OCI-M1 (cell line): ENCODE results near the gene GNAI2.
"Not testable (repeated sequence)": the region's sequence is repeated elsewhere in the genome, so short reads cannot be mapped to it uniquely, and the experiment has no call there.

ENCODE experiments used
- DNase-seq: peaks from one replicate; lab custom pipeline; 2025; lab: John Stamatoyannopoulos, UW

Gene GNAI2

GRCh38 chr3:50278123-50278879, 42.3 kb downstream of the GNAI2 start:
- DNase-seq = no peak

GRCh38 chr3:50278880-50279224, 42.8 kb downstream of the GNAI2 start, which contains the start of gene LSMEM2:
LSMEM2 (plus strand) TSS chr3:50279087; CDS start chr3:50279114, 27 bp downstream.
- no peak for DNase-seq

- DNase-seq = no peak
These were observed 43.4 kb downstream of the GNAI2 start for GRCh38 chr3:50279255-50280016.

GRCh38 chr3:50284121-50284520, 48.1 kb downstream of the GNAI2 start:
- DNase-seq = not testable (repeated sequence)

GRCh38 chr3:50286322-50287227, 50.6 kb downstream of the GNAI2 start:
- DNase-seq = no peak

- DNase-seq = no peak
These were observed 51.3 kb downstream of the GNAI2 start for GRCh38 chr3:50287262-50287661.

GRCh38 chr3:50288387-50289007, 52.5 kb downstream of the GNAI2 start:
- DNase-seq = no peak

GRCh38 chr3:50289130-50289529, 53.1 kb downstream of the GNAI2 start:
- no peak for DNase-seq

GRCh38 chr3:50290161-50290641, 54.2 kb downstream of the GNAI2 start:
- no peak for DNase-seq

GRCh38 chr3:50292159-50293078, 56.4 kb downstream of the GNAI2 start, which contains the start of gene IFRD2:
IFRD2 (minus strand) TSS chr3:50292429; CDS start chr3:50292274, 155 bp downstream.
- DNase-seq = peak; percentile 95

GRCh38 chr3:50293079-50293801, 57.2 kb downstream of the GNAI2 start:
- no peak for DNase-seq

- DNase-seq = no peak
These were observed 58.1 kb downstream of the GNAI2 start for GRCh38 chr3:50294089-50294488.

GRCh38 chr3:50294492-50295403, 58.7 kb downstream of the GNAI2 start:
- no peak for DNase-seq

- DNase-seq = no peak
These were observed 59.8 kb downstream of the GNAI2 start for GRCh38 chr3:50295553-50296431.

- no peak for DNase-seq
These were observed 60.8 kb downstream of the GNAI2 start for GRCh38 chr3:50296721-50297383.

- no peak for DNase-seq
These were observed 61.4 kb downstream of the GNAI2 start for GRCh38 chr3:50297384-50297775.
